Measurements from ENCODE around the gene PTBP3.

PTBP3 gene

GRCh38 chr9:112233769-112234168 is 99.7 kb downstream of the PTBP3 start:
- no peak for TF ChIP-seq CTCF (IDR thresholded peaks at IDR 0.05; ENCODE audit: low read length, missing control alignments)
- DNase-seq (ENCODE audit: low read depth) = peak; percentile 91
- H3K4me3 ChIP-seq (replicated peaks; ENCODE audit: low read depth, low read length) = no peak overlapping the region

- no peak for TF ChIP-seq CTCF (IDR thresholded peaks at IDR 0.05; ENCODE audit: low read length, missing control alignments)
- DNase-seq (ENCODE audit: low read depth) = no peak
- H3K4me3 ChIP-seq (replicated peaks; ENCODE audit: low read depth, low read length) = no peak overlapping the region
Observed at GRCh38 chr9:112232233-112232632, 101.2 kb downstream of the PTBP3 start.

GRCh38 chr9:112226091-112226490 is 107.3 kb downstream of the PTBP3 start:
- H3K4me3 ChIP-seq (replicated peaks; ENCODE audit: low read depth, low read length) = no peak overlapping the region
- TF ChIP-seq CTCF (IDR thresholded peaks at IDR 0.05; ENCODE audit: low read length, missing control alignments) = no peak
- DNase-seq (ENCODE audit: low read depth) = no peak

DNA sequence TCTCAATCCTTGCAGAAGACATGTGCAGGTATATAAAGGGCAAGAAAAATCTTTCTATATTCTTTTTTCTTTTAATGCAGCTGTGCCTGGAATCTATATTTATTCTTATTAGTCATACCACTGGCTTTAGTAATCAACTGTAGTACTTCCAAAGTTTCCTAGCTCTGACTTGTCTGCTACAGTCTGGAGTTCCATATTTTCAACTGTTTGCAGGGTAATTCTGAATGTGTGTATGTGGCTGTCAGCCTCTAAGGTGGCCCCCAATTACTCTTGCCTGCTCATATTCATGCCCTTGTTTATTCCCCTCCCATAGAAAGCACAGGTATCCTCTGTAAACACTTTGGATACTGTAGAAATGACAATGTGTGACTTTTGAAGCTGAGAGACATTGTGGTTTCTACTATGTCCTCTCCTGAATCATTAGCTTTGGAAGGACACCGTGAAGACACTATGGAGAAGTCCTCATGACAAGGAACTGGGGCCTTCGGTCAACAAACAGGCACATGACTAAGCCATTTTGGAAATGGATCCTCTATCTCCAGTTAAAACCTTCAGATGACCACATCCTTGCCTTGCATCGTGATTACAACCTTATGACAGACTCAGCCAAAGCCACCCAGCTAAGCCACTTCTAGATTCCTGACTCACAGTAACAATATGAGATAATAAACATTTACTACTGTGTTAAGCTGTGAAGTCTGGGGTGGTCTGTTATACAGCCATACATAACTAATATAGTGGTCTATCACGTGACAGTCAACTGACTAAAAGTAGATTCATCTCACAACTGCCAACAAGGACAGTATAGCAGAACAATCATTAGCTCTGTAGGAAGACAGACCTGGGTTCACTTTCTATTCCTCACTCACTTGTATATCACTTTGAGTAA is 108.8 kb downstream of the PTBP3 start:
- no peak overlapping the region for H3K4me3 ChIP-seq (replicated peaks; ENCODE audit: low read depth, low read length)
- no peak for TF ChIP-seq CTCF (IDR thresholded peaks at IDR 0.05; ENCODE audit: low read length, missing control alignments)
- DNase-seq (ENCODE audit: low read depth) = peak; percentile 22

DNA sequence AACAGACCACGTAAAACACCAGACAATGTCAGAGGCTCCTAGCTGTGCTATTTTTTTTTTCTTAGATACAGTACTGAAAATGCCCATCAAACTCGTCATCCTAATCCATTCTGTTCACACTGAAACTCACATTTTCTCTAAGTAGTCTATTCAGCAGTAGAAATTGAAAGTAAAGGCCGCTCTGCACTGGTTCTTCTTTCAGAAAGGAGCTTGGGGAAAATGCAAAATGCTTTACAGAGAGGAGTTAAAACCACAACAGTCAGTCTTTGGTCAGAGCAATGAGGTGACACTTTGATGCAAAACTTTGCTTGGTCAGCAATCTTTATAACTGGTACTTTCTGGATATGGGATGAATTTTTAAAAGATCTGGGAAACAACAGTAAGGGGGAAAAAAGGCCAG is 114.5 kb downstream of the PTBP3 start:
- no peak overlapping the region for H3K4me3 ChIP-seq (replicated peaks; ENCODE audit: low read depth, low read length)
- DNase-seq (ENCODE audit: low read depth) = no peak
- TF ChIP-seq CTCF (IDR thresholded peaks at IDR 0.05; ENCODE audit: low read length, missing control alignments) = no peak

DNA sequence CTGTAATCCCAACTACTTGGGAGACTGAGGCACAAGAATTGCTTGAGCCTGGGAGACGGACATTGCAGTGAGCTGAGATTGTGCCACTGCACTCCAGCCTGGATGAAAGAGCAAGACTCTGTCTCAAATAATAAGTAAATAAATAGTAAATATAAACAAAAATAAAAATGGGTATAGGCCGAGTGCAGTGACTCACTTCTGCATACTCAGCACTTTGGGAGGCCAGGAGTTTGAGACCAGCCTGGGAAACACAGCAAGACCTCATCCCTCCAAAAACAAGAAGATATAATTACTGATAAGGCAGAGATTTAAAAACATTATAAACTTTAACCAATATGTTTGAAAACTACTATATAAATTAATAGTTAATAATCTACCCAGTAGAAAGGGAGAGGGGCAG is 120.5 kb downstream of the PTBP3 start:
- TF ChIP-seq CTCF (IDR thresholded peaks at IDR 0.05; ENCODE audit: low read length, missing control alignments) = no peak
- no peak for DNase-seq (ENCODE audit: low read depth)
- no peak overlapping the region for H3K4me3 ChIP-seq (replicated peaks; ENCODE audit: low read depth, low read length)

GRCh38 chr9:112207451-112207850 is 126.0 kb downstream of the PTBP3 start:
- H3K4me3 ChIP-seq (replicated peaks; ENCODE audit: low read depth, low read length) = no peak overlapping the region
- no peak for TF ChIP-seq CTCF (IDR thresholded peaks at IDR 0.05; ENCODE audit: low read length, missing control alignments)
- DNase-seq (ENCODE audit: low read depth) = no peak
